ENCODE results near the gene COL18A1.
A peak's percentile ranks its signal among the peaks of the same experiment; 100 is the strongest.

The COL18A1 gene

DNA sequence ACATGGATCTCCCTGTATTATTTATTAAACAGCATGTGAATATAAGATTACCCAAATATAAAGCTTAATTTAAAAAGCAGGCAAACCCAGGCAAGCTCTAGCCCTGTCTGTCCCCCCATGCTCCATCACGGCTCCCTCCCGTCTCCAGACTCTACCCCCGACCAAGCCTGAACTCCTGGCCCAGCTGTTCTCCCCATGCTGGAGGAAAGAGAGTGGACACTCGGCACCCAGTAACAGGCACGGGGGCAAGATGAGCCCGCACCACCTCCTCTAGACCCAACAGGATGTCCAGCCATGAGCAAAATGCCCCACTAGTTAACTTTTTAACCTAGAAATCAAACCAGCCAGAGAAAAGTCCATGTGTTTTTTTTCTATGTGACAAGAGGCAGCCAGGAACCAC lies 118.0 kb downstream of the COL18A1 start:
- Histone ChIP-seq H3K27ac (ENCODE audit: poor library complexity, severe bottlenecking) (no peak overlapping the region), H3K4me3 (ENCODE audit: severe bottlenecking) (no peak overlapping the region)

GRCh38 chr21:45523411-45524101 lies 118.6 kb downstream of the COL18A1 start:
- Histone ChIP-seq H3K9me3 (ENCODE audit: severe bottlenecking) (peaks cover 11% of the 10 kb centered on the region), H3K36me3 (ENCODE audit: low read depth) (peaks cover 52% of the 10 kb centered on the region), H3K27me3 (ENCODE audit: insufficient read depth, poor library complexity, severe bottlenecking) (no peaks in the 10 kb centered on the region), H3K27ac (ENCODE audit: poor library complexity, severe bottlenecking) (no peak overlapping the region), H3K4me3 (ENCODE audit: severe bottlenecking) (no peak overlapping the region), H3K4me1 (ENCODE audit: insufficient read depth, poor library complexity, severe bottlenecking) (no peaks in the 10 kb centered on the region)
- ATAC-seq (ENCODE audit: low read depth) (no peak), DNase-seq (ENCODE audit: low spot score) (peak; percentile 52)
- TF ChIP-seq, protein P1, sequence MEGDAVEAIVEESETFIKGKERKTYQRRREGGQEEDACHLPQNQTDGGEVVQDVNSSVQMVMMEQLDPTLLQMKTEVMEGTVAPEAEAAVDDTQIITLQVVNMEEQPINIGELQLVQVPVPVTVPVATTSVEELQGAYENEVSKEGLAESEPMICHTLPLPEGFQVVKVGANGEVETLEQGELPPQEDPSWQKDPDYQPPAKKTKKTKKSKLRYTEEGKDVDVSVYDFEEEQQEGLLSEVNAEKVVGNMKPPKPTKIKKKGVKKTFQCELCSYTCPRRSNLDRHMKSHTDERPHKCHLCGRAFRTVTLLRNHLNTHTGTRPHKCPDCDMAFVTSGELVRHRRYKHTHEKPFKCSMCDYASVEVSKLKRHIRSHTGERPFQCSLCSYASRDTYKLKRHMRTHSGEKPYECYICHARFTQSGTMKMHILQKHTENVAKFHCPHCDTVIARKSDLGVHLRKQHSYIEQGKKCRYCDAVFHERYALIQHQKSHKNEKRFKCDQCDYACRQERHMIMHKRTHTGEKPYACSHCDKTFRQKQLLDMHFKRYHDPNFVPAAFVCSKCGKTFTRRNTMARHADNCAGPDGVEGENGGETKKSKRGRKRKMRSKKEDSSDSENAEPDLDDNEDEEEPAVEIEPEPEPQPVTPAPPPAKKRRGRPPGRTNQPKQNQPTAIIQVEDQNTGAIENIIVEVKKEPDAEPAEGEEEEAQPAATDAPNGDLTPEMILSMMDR (IDR thresholded peaks at IDR 0.05; ENCODE audit: poor library complexity, severe bottlenecking), result no peak

More for the DNA sequence above, 118.0 kb downstream of the COL18A1 start:
- no peaks in the 10 kb centered on the region for H3K27me3 ChIP-seq (ENCODE audit: insufficient read depth, poor library complexity, severe bottlenecking)
- TF ChIP-seq, protein P1 (IDR thresholded peaks at IDR 0.05; ENCODE audit: poor library complexity, severe bottlenecking), result no peak
- DNase-seq (ENCODE audit: low spot score) (peak; percentile 42), ATAC-seq (ENCODE audit: low read depth) (no peak)
- peaks cover under 1% of the 10 kb centered on the region for H3K4me1 ChIP-seq (ENCODE audit: insufficient read depth, poor library complexity, severe bottlenecking)
- H3K36me3 ChIP-seq (ENCODE audit: low read depth), result peaks cover 56% of the 10 kb centered on the region
- H3K9me3 ChIP-seq (ENCODE audit: severe bottlenecking), result peaks cover 15% of the 10 kb centered on the region

DNA sequence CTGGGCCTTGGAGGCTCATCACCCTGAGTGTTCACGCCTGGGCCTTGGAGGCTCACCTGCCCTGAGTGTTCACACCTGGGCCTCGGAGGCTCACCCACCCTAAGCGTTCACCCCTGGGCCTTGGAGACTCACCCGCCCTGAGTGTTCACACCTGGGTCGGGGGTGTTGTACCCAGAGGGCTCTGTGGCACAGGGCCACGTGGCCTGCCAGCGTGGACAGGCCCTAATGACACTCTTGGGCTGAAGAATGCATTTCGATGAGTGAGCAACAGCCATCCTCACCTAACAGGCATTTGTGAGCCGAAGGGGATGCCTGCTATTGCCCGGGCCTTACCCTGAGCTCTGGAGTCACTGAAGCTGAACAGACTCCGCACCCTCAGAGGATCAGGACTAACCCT lies 119.8 kb downstream of the COL18A1 start:
- no peak overlapping the region for H3K4me3 ChIP-seq (ENCODE audit: severe bottlenecking)
- TF ChIP-seq, protein P1 (IDR thresholded peaks at IDR 0.05; ENCODE audit: poor library complexity, severe bottlenecking), result no peak
- H3K9me3 ChIP-seq (ENCODE audit: severe bottlenecking), result peaks cover 3% of the 10 kb centered on the region
- no peaks in the 10 kb centered on the region for H3K4me1 ChIP-seq (ENCODE audit: insufficient read depth, poor library complexity, severe bottlenecking)
- no peaks in the 10 kb centered on the region for H3K27me3 ChIP-seq (ENCODE audit: insufficient read depth, poor library complexity, severe bottlenecking)
- H3K36me3 ChIP-seq (ENCODE audit: low read depth), result peaks cover 50% of the 10 kb centered on the region
- DNase-seq (ENCODE audit: low spot score) (peak; percentile 34), ATAC-seq (ENCODE audit: low read depth) (no peak)
- no peak overlapping the region for H3K27ac ChIP-seq (ENCODE audit: poor library complexity, severe bottlenecking)

DNA sequence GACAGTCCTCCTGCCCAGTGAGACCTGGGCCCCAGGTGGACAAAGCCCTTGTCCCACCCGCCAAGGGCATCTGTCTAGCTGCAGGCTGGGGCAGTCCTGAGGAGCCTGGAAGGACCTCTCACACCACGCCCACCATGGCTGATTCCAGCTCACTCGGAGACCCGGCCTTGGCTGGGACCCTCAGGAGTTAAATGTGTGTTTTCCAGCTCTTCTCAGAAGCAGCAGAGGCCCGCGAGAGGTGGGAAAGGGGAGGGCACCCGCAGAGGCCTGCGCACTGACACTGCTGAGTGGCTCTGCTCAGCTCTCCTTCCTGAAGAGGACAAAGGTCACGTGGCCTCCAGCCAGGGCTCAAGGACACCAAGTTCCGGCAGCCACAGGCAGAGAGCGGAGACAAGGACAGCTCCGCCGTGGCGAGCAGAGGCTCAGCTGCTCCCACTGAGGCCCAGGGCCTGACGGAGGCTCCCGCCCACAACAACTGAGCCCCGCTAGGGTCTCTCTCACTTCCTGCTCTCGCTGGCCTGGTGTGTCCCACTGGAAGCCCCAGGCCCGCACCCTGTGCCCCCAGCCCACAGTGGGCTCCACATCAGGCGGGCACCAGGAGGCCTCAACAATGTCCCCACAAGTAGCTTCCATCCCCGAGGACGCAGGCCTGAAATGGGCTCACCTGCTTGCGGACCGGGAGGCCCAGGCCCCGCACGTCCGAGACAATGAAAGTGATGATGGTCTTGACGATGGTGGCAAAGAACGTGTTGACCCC lies 120.4 kb downstream of the COL18A1 start:
- ATAC-seq (ENCODE audit: low read depth) (no peak), DNase-seq (ENCODE audit: low spot score) (peak; percentile 49)
- Histone ChIP-seq H3K4me3 (ENCODE audit: severe bottlenecking) (no peak overlapping the region), H3K9me3 (ENCODE audit: severe bottlenecking) (peaks cover 3% of the 10 kb centered on the region), H3K4me1 (ENCODE audit: insufficient read depth, poor library complexity, severe bottlenecking) (no peaks in the 10 kb centered on the region), H3K27ac (ENCODE audit: poor library complexity, severe bottlenecking) (no peak overlapping the region), H3K27me3 (ENCODE audit: insufficient read depth, poor library complexity, severe bottlenecking) (no peaks in the 10 kb centered on the region), H3K36me3 (ENCODE audit: low read depth) (peaks cover 48% of the 10 kb centered on the region)
- TF ChIP-seq, protein P1 (IDR thresholded peaks at IDR 0.05; ENCODE audit: poor library complexity, severe bottlenecking), result no peak
